GM23338 (cell line): ENCODE data around the gene TPD52L2. TPM values are rescaled to one million over a fixed set of nuclear protein-coding genes. Genes with fewer than 3 reads are reported as not detected.

ENCODE experiments used
- ATAC-seq: fragments of 200-7000 bp; cut with Tn5 transposase; 3 replicates; pipeline ENCODE4 v1.9.1; 2020
- DNase-seq: peaks from one replicate; pipeline ENCODE4 v3.0.0-alpha.2; 2015; ENCODE audit warnings: low spot score
- H2AFZ ChIP-seq: fragments of 200-600 bp; sonication (generic); 2 replicates; pipeline ENCODE4 v1.8.0; 2016; ENCODE audit warnings: antibody characterized with exemption, mild to moderate bottlenecking, moderate library complexity
- H3F3A ChIP-seq: fragments of 200-600 bp; sonication (generic); replicated peaks from 2 replicates; pipeline ENCODE4 v1.8.0; 2017; ENCODE audit warnings: antibody characterized with exemption, mixed run types, low read depth
- H3K27ac ChIP-seq: fragments of 200-600 bp; sonication (generic); 2 replicates; pipeline ENCODE4 v1.6.1; 2016; ENCODE audit warnings: low read depth
- H3K27me3 ChIP-seq: fragments of 200-600 bp; sonication (generic); 2 replicates; pipeline ENCODE4 v1.8.0; 2016; ENCODE audit warnings: mild to moderate bottlenecking, mixed run types, moderate library complexity; ENCODE audit not compliant: insufficient read depth
- H3K36me3 ChIP-seq: fragments of 200-600 bp; sonication (generic); 2 replicates; pipeline ENCODE4 v1.8.0; 2016; ENCODE audit warnings: mild to moderate bottlenecking; ENCODE audit not compliant: insufficient read depth
- H3K4me1 ChIP-seq: fragments of 200-600 bp; sonication (generic); 2 replicates; pipeline ENCODE4 v1.8.0; 2016; ENCODE audit warnings: mild to moderate bottlenecking, moderate library complexity; ENCODE audit not compliant: insufficient read depth
- H3K4me2 ChIP-seq: fragments of 200-600 bp; sonication (generic); 2 replicates; pipeline ENCODE4 v1.7.1; 2017; ENCODE audit warnings: mixed run types
- H3K4me3 ChIP-seq: fragments of 200-600 bp; sonication (generic); 2 replicates; pipeline ENCODE4 v1.6.1; 2016; ENCODE audit warnings: mixed run types
- H3K79me2 ChIP-seq: fragments of 200-600 bp; sonication (generic); replicated peaks from 2 replicates; pipeline ENCODE4 v1.8.0; 2017; ENCODE audit warnings: mild to moderate bottlenecking; ENCODE audit not compliant: insufficient read depth
- H3K9me2 ChIP-seq: fragments of 200-600 bp; sonication (generic); 2 replicates; pipeline ENCODE4 v1.8.0; 2017; ENCODE audit not compliant: insufficient read depth
- H4K20me1 ChIP-seq: fragments of 200-600 bp; sonication (generic); replicated peaks from 2 replicates; pipeline ENCODE4 v1.8.0; 2017; ENCODE audit warnings: mild to moderate bottlenecking; ENCODE audit not compliant: insufficient read depth
- H3K27ac Mint-ChIP-seq: 2 replicates; pipeline ENCODE4 v1.8.0; 2020; ENCODE audit warnings: inconsistent platforms, mild to moderate bottlenecking, moderate library complexity, mixed read lengths
- H3K27me3 Mint-ChIP-seq: 3 replicates; pipeline ENCODE4 v1.8.0; 2022; ENCODE audit warnings: low read depth, mild to moderate bottlenecking, moderate library complexity, mixed read lengths, inconsistent platforms; ENCODE audit not compliant: insufficient read depth, poor library complexity
- H3K36me3 Mint-ChIP-seq: 3 replicates; pipeline ENCODE4 v1.8.0; 2021; ENCODE audit warnings: low read depth, mild to moderate bottlenecking, inconsistent platforms, moderate library complexity, mixed read lengths
- H3K4me1 Mint-ChIP-seq: 3 replicates; pipeline ENCODE4 v1.8.0; 2020; ENCODE audit warnings: mild to moderate bottlenecking, inconsistent platforms, mixed read lengths
- H3K4me3 Mint-ChIP-seq: 3 replicates; pipeline ENCODE4 v1.8.0; 2021; ENCODE audit warnings: moderate library complexity, mild to moderate bottlenecking, inconsistent platforms, mixed read lengths
- H3K9me3 Mint-ChIP-seq: 3 replicates; pipeline ENCODE4 v1.8.0; 2020; ENCODE audit warnings: moderate library complexity, mild to moderate bottlenecking, inconsistent platforms, mixed read lengths
- CREB1 ChIP-seq: fragments of 250-450 bp; sonication (Bioruptor Pico); IDR thresholded peaks from 2 replicates; pipeline ENCODE4 v1.5.0; 2020; ENCODE audit warnings: low read depth, mild to moderate bottlenecking, moderate library complexity
- CTCF ChIP-seq, 2 experiments: fragments of 200-600 bp in 1 of 2; sonication (generic) in 1 of 2; conservative IDR thresholded peaks; 2 replicates each; pipeline versions ENCODE4 v1.5.1 to v1.6.1; 2016 to 2017; ENCODE audit warnings: antibody characterized with exemption in 2 of 2, low read depth in 2 of 2, mild to moderate bottlenecking in 2 of 2, moderate library complexity in 1 of 2
- ETS1 ChIP-seq: IDR thresholded peaks from 2 replicates; pipeline ENCODE4 v1.6.1; 2016; ENCODE audit warnings: antibody characterized with exemption
- EZH2 ChIP-seq: fragments of 200-600 bp; sonication (generic); IDR thresholded peaks from one replicate; pipeline ENCODE4 v1.8.0; 2017; ENCODE audit warnings: antibody characterized with exemption, mild to moderate bottlenecking, low read depth; ENCODE audit not compliant: unreplicated experiment
- EZH2phosphoT487 ChIP-seq: fragments of 200-600 bp; sonication (generic); IDR thresholded peaks from one replicate; pipeline ENCODE4 v1.8.1; 2018; ENCODE audit warnings: antibody characterized with exemption; ENCODE audit not compliant: unreplicated experiment
- JUNB ChIP-seq: IDR thresholded peaks from one replicate; pipeline ENCODE4 v1.6.1; 2016; ENCODE audit warnings: antibody characterized with exemption; ENCODE audit not compliant: unreplicated experiment
- NANOG ChIP-seq: IDR thresholded peaks from 2 replicates; pipeline ENCODE4 v1.6.1; 2016; ENCODE audit warnings: antibody characterized with exemption, borderline replicate concordance
- POLR2AphosphoS5 ChIP-seq: IDR thresholded peaks from 2 replicates; pipeline ENCODE4 v1.6.1; 2016; ENCODE audit warnings: antibody characterized with exemption, low read depth
- REST ChIP-seq: IDR thresholded peaks from one replicate; pipeline ENCODE4 v1.6.1; 2018; ENCODE audit warnings: antibody characterized with exemption; ENCODE audit not compliant: unreplicated experiment
- STAT1 ChIP-seq: IDR thresholded peaks from one replicate; pipeline ENCODE4 v1.6.1; 2016; ENCODE audit warnings: antibody characterized with exemption; ENCODE audit not compliant: unreplicated experiment
- ZNF114 ChIP-seq: fragments of 250-450 bp; sonication (Bioruptor Pico); IDR thresholded peaks from 2 replicates; pipeline ENCODE4 v1.5.0; 2020; ENCODE audit warnings: mild to moderate bottlenecking, moderate library complexity
- ZNF331 ChIP-seq: fragments of 250-450 bp; sonication (Bioruptor Pico); IDR thresholded peaks from 2 replicates; pipeline ENCODE4 v1.5.0; 2020; ENCODE audit warnings: low read depth, mild to moderate bottlenecking, moderate library complexity
- polyA plus RNA-seq: library from polyadenylated mRNA; unstranded; fragments of >200 nt; fragmentation: Nextera tagmentation; extraction: Ambion mirVana; gene quantifications from 2 replicates; pipeline ENCODE4 v1.2.1, GENCODE V29; 2016
- total RNA-seq: library from RNA; depleted of rRNA; stranded (reverse); fragments of >200 nt; shearing (Covaris generic); gene quantifications from 2 replicates; pipeline ENCODE4 v1.2.3, GENCODE V29; 2014
- TF ChIP-seq, protein P1 (sequence below): fragments of 250-450 bp; sonication (Bioruptor Pico); IDR thresholded peaks from 2 replicates; pipeline ENCODE4 v1.5.0; 2020; ENCODE audit warnings: mild to moderate bottlenecking, moderate library complexity

Gene TPD52L2
- total and polyA plus RNA-seq, 2 experiments from 2014 or later: 40.2 to 103 TPM

DNA sequence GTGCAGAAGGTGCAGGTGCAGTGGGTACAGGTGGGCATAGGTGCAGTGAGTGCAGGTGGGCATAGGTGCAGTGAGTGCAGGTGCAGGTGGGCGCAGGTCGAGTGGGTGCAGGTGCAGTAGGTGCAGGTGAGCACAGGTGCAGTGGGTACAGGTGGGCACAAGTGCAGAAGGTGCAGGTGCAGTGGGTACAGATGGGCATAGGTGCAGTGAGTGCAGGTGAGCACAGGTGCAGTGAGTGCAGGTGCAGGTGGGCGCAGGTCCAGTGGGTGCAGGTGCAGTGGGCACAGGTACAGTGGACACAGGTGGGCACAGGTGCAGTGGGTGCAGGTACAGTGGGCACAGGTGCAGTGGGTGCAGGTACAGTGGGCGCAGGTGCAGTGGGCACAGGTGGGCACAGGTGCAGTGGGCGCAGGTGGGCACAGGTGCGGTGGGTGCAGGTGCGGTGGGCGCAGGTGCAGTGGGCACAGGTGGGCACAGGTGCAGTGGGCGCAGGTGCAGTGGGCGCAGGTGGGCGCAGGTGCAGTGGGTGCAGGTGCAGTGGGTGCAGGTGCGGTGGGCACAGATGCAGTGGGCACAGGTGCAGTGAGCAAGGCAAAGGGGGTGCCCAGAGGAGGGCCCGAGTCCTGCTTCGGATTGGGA is 49.3 kb upstream of the TPD52L2 start:
- Histone ChIP-seq H3K27me3 (no peaks in the 10 kb centered on the region), H3K79me2 (peaks cover 58% of the 10 kb centered on the region), H4K20me1 (peaks cover 11% of the 10 kb centered on the region), H3F3A (0 out of 2 replicates have a peak, but pooled peaks cover 3% of the 10 kb centered on the region), H3K4me3 (no peak overlapping the region), H3K4me2 (no peak overlapping the region), H3K36me3 (no peaks in the 10 kb centered on the region), H3K27ac (no peak overlapping the region), H3K4me1 (no peaks in the 10 kb centered on the region), H2AFZ (no peak overlapping the region), H3K9me2 (no peaks in the 10 kb centered on the region)
- peaks cover 22% of the 10 kb centered on the region for H3K27me3 Mint-ChIP-seq
- TF ChIP-seq EZH2 (no peak), JUNB (no peak), EZH2phosphoT487 (no peak), REST (no peak), ZNF114 (no peak), CTCF (conservative IDR thresholded peaks at IDR 0.05; ENCODE audit: low read depth in 2 of 2) (no peak), STAT1 (no peak), CREB1 (no peak), ETS1 (no peak), ZNF331 (CRISPR knock-in tag) (no peak), NANOG (no peak), POLR2AphosphoS5 (no peak)
- TF ChIP-seq, protein P1, sequence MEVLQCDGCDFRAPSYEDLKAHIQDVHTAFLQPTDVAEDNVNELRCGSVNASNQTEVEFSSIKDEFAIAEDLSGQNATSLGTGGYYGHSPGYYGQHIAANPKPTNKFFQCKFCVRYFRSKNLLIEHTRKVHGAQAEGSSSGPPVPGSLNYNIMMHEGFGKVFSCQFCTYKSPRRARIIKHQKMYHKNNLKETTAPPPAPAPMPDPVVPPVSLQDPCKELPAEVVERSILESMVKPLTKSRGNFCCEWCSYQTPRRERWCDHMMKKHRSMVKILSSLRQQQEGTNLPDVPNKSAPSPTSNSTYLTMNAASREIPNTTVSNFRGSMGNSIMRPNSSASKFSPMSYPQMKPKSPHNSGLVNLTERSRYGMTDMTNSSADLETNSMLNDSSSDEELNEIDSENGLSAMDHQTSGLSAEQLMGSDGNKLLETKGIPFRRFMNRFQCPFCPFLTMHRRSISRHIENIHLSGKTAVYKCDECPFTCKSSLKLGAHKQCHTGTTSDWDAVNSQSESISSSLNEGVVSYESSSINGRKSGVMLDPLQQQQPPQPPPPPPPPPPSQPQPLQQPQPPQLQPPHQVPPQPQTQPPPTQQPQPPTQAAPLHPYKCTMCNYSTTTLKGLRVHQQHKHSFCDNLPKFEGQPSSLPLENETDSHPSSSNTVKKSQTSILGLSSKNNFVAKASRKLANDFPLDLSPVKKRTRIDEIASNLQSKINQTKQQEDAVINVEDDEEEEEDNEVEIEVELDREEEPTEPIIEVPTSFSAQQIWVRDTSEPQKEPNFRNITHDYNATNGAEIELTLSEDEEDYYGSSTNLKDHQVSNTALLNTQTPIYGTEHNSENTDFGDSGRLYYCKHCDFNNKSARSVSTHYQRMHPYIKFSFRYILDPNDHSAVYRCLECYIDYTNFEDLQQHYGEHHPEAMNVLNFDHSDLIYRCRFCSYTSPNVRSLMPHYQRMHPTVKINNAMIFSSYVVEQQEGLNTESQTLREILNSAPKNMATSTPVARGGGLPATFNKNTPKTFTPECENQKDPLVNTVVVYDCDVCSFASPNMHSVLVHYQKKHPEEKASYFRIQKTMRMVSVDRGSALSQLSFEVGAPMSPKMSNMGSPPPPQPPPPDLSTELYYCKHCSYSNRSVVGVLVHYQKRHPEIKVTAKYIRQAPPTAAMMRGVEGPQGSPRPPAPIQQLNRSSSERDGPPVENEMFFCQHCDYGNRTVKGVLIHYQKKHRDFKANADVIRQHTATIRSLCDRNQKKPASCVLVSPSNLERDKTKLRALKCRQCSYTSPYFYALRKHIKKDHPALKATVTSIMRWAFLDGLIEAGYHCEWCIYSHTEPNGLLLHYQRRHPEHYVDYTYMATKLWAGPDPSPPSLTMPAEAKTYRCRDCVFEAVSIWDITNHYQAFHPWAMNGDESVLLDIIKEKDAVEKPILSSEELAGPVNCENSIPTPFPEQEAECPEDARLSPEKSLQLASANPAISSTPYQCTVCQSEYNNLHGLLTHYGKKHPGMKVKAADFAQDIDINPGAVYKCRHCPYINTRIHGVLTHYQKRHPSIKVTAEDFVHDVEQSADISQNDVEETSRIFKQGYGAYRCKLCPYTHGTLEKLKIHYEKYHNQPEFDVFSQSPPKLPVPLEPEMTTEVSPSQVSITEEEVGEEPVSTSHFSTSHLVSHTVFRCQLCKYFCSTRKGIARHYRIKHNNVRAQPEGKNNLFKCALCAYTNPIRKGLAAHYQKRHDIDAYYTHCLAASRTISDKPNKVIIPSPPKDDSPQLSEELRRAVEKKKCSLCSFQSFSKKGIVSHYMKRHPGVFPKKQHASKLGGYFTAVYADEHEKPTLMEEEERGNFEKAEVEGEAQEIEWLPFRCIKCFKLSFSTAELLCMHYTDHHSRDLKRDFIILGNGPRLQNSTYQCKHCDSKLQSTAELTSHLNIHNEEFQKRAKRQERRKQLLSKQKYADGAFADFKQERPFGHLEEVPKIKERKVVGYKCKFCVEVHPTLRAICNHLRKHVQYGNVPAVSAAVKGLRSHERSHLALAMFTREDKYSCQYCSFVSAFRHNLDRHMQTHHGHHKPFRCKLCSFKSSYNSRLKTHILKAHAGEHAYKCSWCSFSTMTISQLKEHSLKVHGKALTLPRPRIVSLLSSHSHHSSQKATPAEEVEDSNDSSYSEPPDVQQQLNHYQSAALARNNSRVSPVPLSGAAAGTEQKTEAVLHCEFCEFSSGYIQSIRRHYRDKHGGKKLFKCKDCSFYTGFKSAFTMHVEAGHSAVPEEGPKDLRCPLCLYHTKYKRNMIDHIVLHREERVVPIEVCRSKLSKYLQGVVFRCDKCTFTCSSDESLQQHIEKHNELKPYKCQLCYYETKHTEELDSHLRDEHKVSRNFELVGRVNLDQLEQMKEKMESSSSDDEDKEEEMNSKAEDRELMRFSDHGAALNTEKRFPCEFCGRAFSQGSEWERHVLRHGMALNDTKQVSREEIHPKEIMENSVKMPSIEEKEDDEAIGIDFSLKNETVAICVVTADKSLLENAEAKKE (CRISPR knock-in tag): no peak
- peaks cover 9% of the 10 kb centered on the region for H3K4me1 Mint-ChIP-seq
- peaks cover 8% of the 10 kb centered on the region for H3K9me3 Mint-ChIP-seq
- H3K27ac Mint-ChIP-seq: no peak overlapping the region; the same call in 1 of the 2 replicates
- H3K4me3 Mint-ChIP-seq: no peak overlapping the region
- peaks cover 11% of the 10 kb centered on the region; the same call in 2 of the 3 replicates for H3K36me3 Mint-ChIP-seq
- ATAC-seq: no peak
- DNase-seq: no peak
